Neural progenitor cell (in vitro differentiated cells): ENCODE results near the gene BRD3. TPM values are rescaled to one million over a fixed set of nuclear protein-coding genes. Genes with fewer than 3 reads are reported as not detected.

Source experiments
- DNase-seq: peaks from one replicate; pipeline ENCODE4 v3.0.0-alpha.2; 2016; ENCODE audit warnings: low spot score
- H2AFZ ChIP-seq: fragments of 200-600 bp; sonication (generic); replicated peaks from 2 replicates; pipeline ENCODE4 v1.6.1; 2016; ENCODE audit warnings: antibody characterized with exemption
- H3F3A ChIP-seq: fragments of 200-600 bp; sonication (generic); 2 replicates; pipeline ENCODE4 v1.6.1; 2016; ENCODE audit warnings: antibody characterized with exemption, low read depth
- H3K27ac ChIP-seq: fragments of 200-600 bp; sonication (generic); 2 replicates; pipeline ENCODE4 v1.5.1; 2016; ENCODE audit warnings: mild to moderate bottlenecking
- H3K27me3 ChIP-seq: fragments of 200-600 bp; sonication (generic); 2 replicates; pipeline ENCODE4 v1.6.1; 2016; ENCODE audit warnings: mild to moderate bottlenecking, moderate library complexity
- H3K36me3 ChIP-seq: fragments of 200-600 bp; sonication (generic); 2 replicates; pipeline ENCODE4 v1.5.1; 2016
- H3K4me1 ChIP-seq: fragments of 200-600 bp; sonication (generic); 2 replicates; pipeline ENCODE4 v1.6.1; 2016; ENCODE audit warnings: mixed run types
- H3K4me2 ChIP-seq: fragments of 200-600 bp; sonication (generic); 2 replicates; pipeline ENCODE4 v1.6.1; 2016
- H3K4me3 ChIP-seq: fragments of 200-600 bp; sonication (generic); 2 replicates; pipeline ENCODE4 v1.5.1; 2016
- H3K79me2 ChIP-seq: fragments of 200-600 bp; sonication (generic); 2 replicates; pipeline ENCODE4 v1.6.1; 2016; ENCODE audit warnings: low read depth
- H3K9ac ChIP-seq: fragments of 200-600 bp; sonication (generic); 2 replicates; pipeline ENCODE4 v1.6.1; 2016
- H3K9me3 ChIP-seq: fragments of 200-600 bp; sonication (generic); 2 replicates; pipeline ENCODE4 v1.5.1; 2016; ENCODE audit warnings: low read depth
- H4K20me1 ChIP-seq: fragments of 200-600 bp; sonication (generic); 2 replicates; pipeline ENCODE4 v1.6.1; 2016; ENCODE audit warnings: low read depth
- H3K27ac Mint-ChIP-seq: 3 replicates; pipeline ENCODE4 v1.8.0; 2021; ENCODE audit warnings: mixed read lengths
- H3K27me3 Mint-ChIP-seq: 2 replicates; pipeline ENCODE4 v1.8.0; 2022; ENCODE audit warnings: low read depth, mild to moderate bottlenecking, inconsistent platforms, moderate library complexity, mixed read lengths; ENCODE audit not compliant: insufficient read depth
- H3K36me3 Mint-ChIP-seq: 3 replicates; pipeline ENCODE4 v1.8.0; 2021; ENCODE audit warnings: mixed read lengths
- H3K4me1 Mint-ChIP-seq: 3 replicates; pipeline ENCODE4 v1.8.0; 2021; ENCODE audit warnings: mixed read lengths
- H3K4me3 Mint-ChIP-seq: 3 replicates; pipeline ENCODE4 v1.8.0; 2021; ENCODE audit warnings: mild to moderate bottlenecking, moderate library complexity, mixed read lengths
- H3K9me3 Mint-ChIP-seq: 3 replicates; pipeline ENCODE4 v1.8.0; 2020; ENCODE audit warnings: mixed read lengths
- CTCF ChIP-seq: fragments of 200-600 bp; sonication (generic); IDR thresholded peaks from 2 replicates; pipeline ENCODE4 v1.5.1; 2017; ENCODE audit warnings: antibody characterized with exemption, mild to moderate bottlenecking
- EZH2 ChIP-seq: fragments of 200-600 bp; sonication (generic); IDR thresholded peaks from 2 replicates; pipeline ENCODE4 v1.6.1; 2017; ENCODE audit warnings: antibody characterized with exemption, mild to moderate bottlenecking, moderate library complexity
- EZH2phosphoT487 ChIP-seq: fragments of 200-600 bp; sonication (generic); IDR thresholded peaks from 2 replicates; pipeline ENCODE4 v1.6.1; 2017; ENCODE audit warnings: antibody characterized with exemption
- total RNA-seq: library from RNA; depleted of rRNA; stranded (reverse); fragments of >200 nt; gene quantifications from 2 replicates; pipeline ENCODE4 v1.2.3, GENCODE V29; 2015; ENCODE audit warnings: low replicate concordance

The BRD3 gene
- total RNA-seq, 1 donor from 2014 or later = 14.8 TPM

- peaks cover 29% of the 10 kb centered on the region for H3K4me1 Mint-ChIP-seq
- no peak overlapping the region for H2AFZ ChIP-seq
- H3K27me3 Mint-ChIP-seq = peaks cover 8% of the 10 kb centered on the region
- H3K9me3 ChIP-seq = no peaks in the 10 kb centered on the region
- no peak for DNase-seq
- no peak overlapping the region for H3K4me3 Mint-ChIP-seq
- no peak overlapping the region for H3K27ac ChIP-seq
- H3K27ac Mint-ChIP-seq = no peak overlapping the region
- no peak for TF ChIP-seq EZH2phosphoT487
- no peak for TF ChIP-seq EZH2
- TF ChIP-seq CTCF = no peak
- no peaks in the 10 kb centered on the region for H3K27me3 ChIP-seq
- H3K4me1 ChIP-seq = peaks cover 35% of the 10 kb centered on the region
- H3K36me3 Mint-ChIP-seq = no peaks in the 10 kb centered on the region
- no peaks in the 10 kb centered on the region for H3F3A ChIP-seq
- H3K9ac ChIP-seq = no peak overlapping the region
- no peaks in the 10 kb centered on the region for H3K9me3 Mint-ChIP-seq
- peaks cover 90% of the 10 kb centered on the region for H4K20me1 ChIP-seq
- H3K4me2 ChIP-seq = no peak overlapping the region
- peaks cover 93% of the 10 kb centered on the region for H3K79me2 ChIP-seq
- H3K36me3 ChIP-seq = no peaks in the 10 kb centered on the region
- no peak overlapping the region for H3K4me3 ChIP-seq
Observed at GRCh38 chr9:134063088-134063570, 4.7 kb downstream of the BRD3 start.

GRCh38 chr9:134062461-134063087 is 5.3 kb downstream of the BRD3 start:
- H3K9me3 ChIP-seq = no peaks in the 10 kb centered on the region
- peaks cover 8% of the 10 kb centered on the region for H3K27me3 Mint-ChIP-seq
- H3K27me3 ChIP-seq = no peaks in the 10 kb centered on the region
- TF ChIP-seq CTCF (no peak), EZH2phosphoT487 (no peak), EZH2 (no peak)
- no peak overlapping the region for H3K4me3 ChIP-seq
- no peaks in the 10 kb centered on the region for H3K36me3 ChIP-seq
- peaks cover 29% of the 10 kb centered on the region for H3K4me1 Mint-ChIP-seq
- peaks cover 40% of the 10 kb centered on the region for H3K4me1 ChIP-seq
- H3K9me3 Mint-ChIP-seq = no peaks in the 10 kb centered on the region
- H3K4me3 Mint-ChIP-seq = peak overlapping the region; percentile 27
- H4K20me1 ChIP-seq = peaks cover 96% of the 10 kb centered on the region
- no peak overlapping the region for H3K9ac ChIP-seq
- H3K4me2 ChIP-seq = no peak overlapping the region
- no peaks in the 10 kb centered on the region for H3K36me3 Mint-ChIP-seq
- H3F3A ChIP-seq = no peaks in the 10 kb centered on the region
- H3K27ac ChIP-seq = no peak overlapping the region
- peaks cover 99% of the 10 kb centered on the region for H3K79me2 ChIP-seq
- H2AFZ ChIP-seq = no peak overlapping the region
- no peak for DNase-seq
- H3K27ac Mint-ChIP-seq = peak overlapping the region; percentile 69

- Mint-ChIP-seq H3K4me3 (no peak overlapping the region), H3K4me1 (peaks cover 37% of the 10 kb centered on the region), H3K27me3 (peaks cover 8% of the 10 kb centered on the region), H3K36me3 (no peaks in the 10 kb centered on the region), H3K9me3 (no peaks in the 10 kb centered on the region), H3K27ac (no peak overlapping the region)
- Histone ChIP-seq H4K20me1 (peaks cover 100% of the 10 kb centered on the region), H3K9ac (peak overlapping the region; percentile 45), H3K36me3 (no peaks in the 10 kb centered on the region), H3K79me2 (peaks cover 100% of the 10 kb centered on the region), H3K27me3 (no peaks in the 10 kb centered on the region), H3K27ac (no peak overlapping the region), H2AFZ (no peak overlapping the region), H3F3A (no peaks in the 10 kb centered on the region), H3K4me2 (no peak overlapping the region), H3K9me3 (no peaks in the 10 kb centered on the region), H3K4me1 (peaks cover 47% of the 10 kb centered on the region), H3K4me3 (no peak overlapping the region)
- no peak for TF ChIP-seq CTCF
- TF ChIP-seq EZH2phosphoT487 = no peak
- no peak for TF ChIP-seq EZH2
- DNase-seq = peak; percentile 1
Observed at GRCh38 chr9:134061688-134062371, 6.0 kb downstream of the BRD3 start.
